Activated gamma-delta T cell (primary cell): ENCODE results near the gene UTS2R.

Source experiments
- DNase-seq: peaks from one replicate; lab custom pipeline; 2025; lab: John Stamatoyannopoulos, UW

The UTS2R gene

GRCh38 chr17:82389379-82389778 is 17.8 kb downstream of the UTS2R start:
- no peak for DNase-seq

- DNase-seq: no peak
These were observed 18.7 kb downstream of the UTS2R start for GRCh38 chr17:82390015-82390859.

- DNase-seq: no peak
These were observed 19.4 kb downstream of the UTS2R start for GRCh38 chr17:82390860-82391435.

GRCh38 chr17:82391496-82392066 is 20.0 kb downstream of the UTS2R start:
- no peak for DNase-seq

GRCh38 chr17:82392209-82392920 is 20.8 kb downstream of the UTS2R start:
- DNase-seq: no peak

- DNase-seq: no peak
These were observed 21.4 kb downstream of the UTS2R start for GRCh38 chr17:82392941-82393340.

GRCh38 chr17:82394278-82394677 is 22.7 kb downstream of the UTS2R start:
- DNase-seq: no peak

GRCh38 chr17:82396601-82397435 is 25.3 kb downstream of the UTS2R start:
- no peak for DNase-seq

- DNase-seq: no peak
These were observed 26.1 kb downstream of the UTS2R start for GRCh38 chr17:82397449-82398335.

GRCh38 chr17:82399041-82399441 is 27.5 kb downstream of the UTS2R start:
- no peak for DNase-seq

- no peak for DNase-seq
These were observed 28.1 kb downstream of the UTS2R start for GRCh38 chr17:82399601-82400101.

- DNase-seq: no peak
These were observed 28.6 kb downstream of the UTS2R start for GRCh38 chr17:82400206-82400605.

- DNase-seq: peak; percentile 23
These were observed 29.3 kb downstream of the UTS2R start for GRCh38 chr17:82400830-82401229.

GRCh38 chr17:82402865-82403264 is 31.3 kb downstream of the UTS2R start:
- no peak for DNase-seq

- no peak for DNase-seq
These were observed 32.4 kb downstream of the UTS2R start for GRCh38 chr17:82403662-82404660.

- DNase-seq: no peak
These were observed 33.5 kb downstream of the UTS2R start for GRCh38 chr17:82405051-82405450.

- no peak for DNase-seq
These were observed 34.6 kb downstream of the UTS2R start for GRCh38 chr17:82406131-82406671.

GRCh38 chr17:82407255-82407654 is 35.7 kb downstream of the UTS2R start:
- DNase-seq: no peak
